ENCODE measurements around the gene GNAZ.

The GNAZ gene

DNA sequence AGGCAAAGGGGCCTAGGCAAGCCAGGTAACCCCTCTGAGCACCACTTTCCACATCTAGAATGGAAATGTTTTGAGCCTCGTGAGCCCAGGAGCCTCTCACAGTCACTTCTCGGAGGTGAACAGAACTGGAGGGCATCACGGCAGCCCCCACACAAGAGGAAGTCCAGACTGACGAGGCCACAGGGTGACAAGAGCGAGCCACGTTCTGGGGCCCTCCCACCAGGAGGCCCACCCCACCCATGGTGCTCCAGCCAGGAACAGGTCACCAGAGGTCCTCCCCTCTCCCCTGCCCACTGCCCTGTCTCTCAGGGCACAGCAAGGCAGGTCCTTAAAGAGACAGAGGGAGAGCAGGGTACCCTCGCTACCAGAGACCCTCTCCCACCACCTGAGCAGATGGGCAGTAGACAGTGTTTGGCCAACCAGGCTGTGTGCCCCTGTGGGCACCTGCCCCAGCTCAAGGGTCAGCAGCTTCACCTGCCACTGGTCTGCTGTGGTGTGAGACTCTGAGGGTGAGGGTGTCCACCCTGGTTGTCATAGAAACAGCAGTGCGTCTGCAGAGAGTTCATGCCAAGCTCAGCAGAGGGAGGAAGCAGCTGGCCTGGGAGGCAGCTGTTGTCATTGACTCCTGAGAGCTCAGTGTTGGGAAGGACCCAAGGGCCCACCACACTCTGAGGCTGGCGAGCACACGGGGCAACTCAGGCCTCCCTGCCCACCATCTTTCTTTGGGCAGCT lies 40.0 kb downstream of the GNAZ start:
- TF ChIP-seq, protein P1, sequence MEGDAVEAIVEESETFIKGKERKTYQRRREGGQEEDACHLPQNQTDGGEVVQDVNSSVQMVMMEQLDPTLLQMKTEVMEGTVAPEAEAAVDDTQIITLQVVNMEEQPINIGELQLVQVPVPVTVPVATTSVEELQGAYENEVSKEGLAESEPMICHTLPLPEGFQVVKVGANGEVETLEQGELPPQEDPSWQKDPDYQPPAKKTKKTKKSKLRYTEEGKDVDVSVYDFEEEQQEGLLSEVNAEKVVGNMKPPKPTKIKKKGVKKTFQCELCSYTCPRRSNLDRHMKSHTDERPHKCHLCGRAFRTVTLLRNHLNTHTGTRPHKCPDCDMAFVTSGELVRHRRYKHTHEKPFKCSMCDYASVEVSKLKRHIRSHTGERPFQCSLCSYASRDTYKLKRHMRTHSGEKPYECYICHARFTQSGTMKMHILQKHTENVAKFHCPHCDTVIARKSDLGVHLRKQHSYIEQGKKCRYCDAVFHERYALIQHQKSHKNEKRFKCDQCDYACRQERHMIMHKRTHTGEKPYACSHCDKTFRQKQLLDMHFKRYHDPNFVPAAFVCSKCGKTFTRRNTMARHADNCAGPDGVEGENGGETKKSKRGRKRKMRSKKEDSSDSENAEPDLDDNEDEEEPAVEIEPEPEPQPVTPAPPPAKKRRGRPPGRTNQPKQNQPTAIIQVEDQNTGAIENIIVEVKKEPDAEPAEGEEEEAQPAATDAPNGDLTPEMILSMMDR (conservative IDR thresholded peaks at IDR 0.05) = no peak
- no peak overlapping the region for H3K27ac ChIP-seq

- TF ChIP-seq, protein P1 (conservative IDR thresholded peaks at IDR 0.05) = no peak
- no peak overlapping the region for H3K27ac ChIP-seq
Observed at GRCh38 chr22:23110922-23111527, 40.7 kb downstream of the GNAZ start.

- TF ChIP-seq, protein P1 (conservative IDR thresholded peaks at IDR 0.05) = no peak
- no peak overlapping the region for H3K27ac ChIP-seq
Observed at GRCh38 chr22:23112472-23113012, 42.2 kb downstream of the GNAZ start.

DNA sequence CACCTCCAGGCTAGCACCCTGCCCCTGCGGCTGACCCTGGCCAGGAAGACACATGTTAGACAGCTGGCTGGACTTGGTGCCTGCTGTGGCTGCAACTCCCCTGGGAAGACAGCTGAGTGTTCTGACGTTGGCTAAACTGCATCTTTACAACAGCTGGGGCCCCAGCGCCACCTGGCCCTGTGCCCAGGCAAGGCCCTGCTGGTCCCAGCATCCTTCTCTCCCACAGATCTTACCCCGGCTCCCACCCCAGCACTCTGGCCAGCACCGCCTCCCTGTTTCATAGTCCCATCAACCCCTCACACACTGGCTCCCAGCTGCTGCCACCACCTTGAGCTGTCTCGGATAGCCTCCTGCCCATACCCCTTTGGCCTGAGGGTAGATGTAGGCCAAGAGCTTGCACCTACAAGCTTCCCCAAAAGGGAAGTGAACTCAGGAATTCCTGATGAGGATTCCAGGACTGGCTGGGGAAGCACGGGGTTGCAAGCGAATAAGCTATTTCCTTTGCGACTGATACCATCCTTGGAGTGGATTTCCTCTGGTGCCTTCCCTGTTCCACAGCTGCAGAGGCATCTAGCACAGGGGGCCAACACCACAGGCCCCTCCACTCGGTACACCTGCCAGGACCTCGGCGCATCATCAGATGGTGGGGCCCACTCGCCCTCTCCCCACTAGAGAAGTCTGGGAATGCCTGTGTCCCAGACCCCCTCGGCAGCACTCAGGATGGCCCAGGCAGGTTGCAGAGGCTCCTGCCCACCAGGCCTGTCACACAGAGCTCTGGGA lies 42.9 kb downstream of the GNAZ start:
- H3K27ac ChIP-seq = no peak overlapping the region
- TF ChIP-seq, protein P1 (conservative IDR thresholded peaks at IDR 0.05) = no peak

- no peak overlapping the region for H3K27ac ChIP-seq
- TF ChIP-seq, protein P1 (conservative IDR thresholded peaks at IDR 0.05) = no peak
Observed at GRCh38 chr22:23113847-23114720, 43.8 kb downstream of the GNAZ start.

- TF ChIP-seq, protein P1 (conservative IDR thresholded peaks at IDR 0.05) = no peak
- H3K27ac ChIP-seq = no peak overlapping the region
Observed at GRCh38 chr22:23114721-23115020, 44.4 kb downstream of the GNAZ start.
